SH-SY5Y (cell line): ENCODE data around the gene BIN1.

ENCODE experiments used
- GATA2 ChIP-seq: IDR thresholded peaks from 2 replicates; pipeline ENCODE4 v1.6.1; 2011; ENCODE audit warnings: mild to moderate bottlenecking, low read depth, low read length
- GATA3 ChIP-seq: IDR thresholded peaks from 2 replicates; pipeline ENCODE4 v1.6.1; 2011; ENCODE audit warnings: low read depth, mild to moderate bottlenecking, low read length, moderate library complexity

DNA sequence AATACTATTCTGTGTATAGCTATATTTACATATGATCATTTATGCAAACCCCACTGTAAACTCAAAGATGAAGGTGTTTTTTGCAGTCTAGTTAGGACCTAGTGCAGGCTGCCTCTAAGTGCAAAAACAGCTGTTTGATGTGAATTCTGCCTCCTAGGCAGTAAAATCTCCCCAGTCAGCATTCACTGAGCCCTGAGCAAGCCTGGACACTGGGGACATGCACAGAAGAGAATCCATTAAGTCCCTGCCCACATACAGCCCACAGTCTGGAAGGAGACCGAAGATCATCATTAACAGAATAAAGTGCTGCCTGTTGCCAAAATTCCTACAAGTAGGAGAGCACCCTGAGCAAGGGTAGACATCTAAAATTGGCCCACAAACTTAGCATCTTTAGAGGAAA is 14.4 kb upstream of the BIN1 start:
- TF ChIP-seq GATA3 (no peak), GATA2 (no peak)
